ENCODE results near the gene SDHAF1.

GRCh38 chr19:36001605-36002004 is 6.6 kb downstream of the SDHAF1 start:
- TF ChIP-seq CTCF (IDR thresholded peaks at IDR 0.05) = no peak
- TF ChIP-seq POLR2A (IDR thresholded peaks at IDR 0.05) = no peak
